Effector memory CD8-positive, alpha-beta T cell (primary cell): ENCODE data around the gene EFCC1.
"Not testable (repeated sequence)": the region's sequence is repeated elsewhere in the genome, so short reads cannot be mapped to it uniquely, and the experiment has no call there.

Experiments
- ATAC-seq: fragments of 150-1000 bp; cut with Tn5 transposase; replicated peaks from 2 replicates; pipeline ENCODE4 v1.10.0; 2021; ENCODE audit warnings: mild to moderate bottlenecking, moderate library complexity
- DNase-seq, 3 experiments: peaks; one replicate each; pipeline ENCODE4 v3.0.0; 2021
- H3K27ac Mint-ChIP-seq, 2 donors: one replicate each; pipeline ENCODE4 v1.8.0; 2022; ENCODE audit warnings: mild to moderate bottlenecking in 2 of 2, mixed read lengths in 2 of 2, moderate library complexity in 2 of 2
- H3K27me3 Mint-ChIP-seq, 2 donors: one replicate each; pipeline ENCODE4 v1.8.0; 2022; ENCODE audit warnings: mixed read lengths in 2 of 2
- H3K36me3 Mint-ChIP-seq: one replicate; pipeline ENCODE4 v1.8.0; 2022; ENCODE audit warnings: mild to moderate bottlenecking, moderate library complexity, mixed read lengths; ENCODE audit not compliant: insufficient read depth
- H3K4me1 Mint-ChIP-seq, 2 donors: one replicate each; pipeline ENCODE4 v1.8.0; 2022; ENCODE audit warnings: low read depth in 2 of 2, mixed read lengths in 2 of 2
- H3K4me3 Mint-ChIP-seq, 2 donors: one replicate each; pipeline ENCODE4 v1.8.0; 2022; ENCODE audit warnings: mild to moderate bottlenecking in 2 of 2, mixed read lengths in 2 of 2, moderate library complexity in 2 of 2
- H3K9me3 Mint-ChIP-seq, 2 donors: one replicate each; pipeline ENCODE4 v1.8.0; 2022; ENCODE audit warnings: mixed read lengths in 2 of 2

EFCC1 gene

GRCh38 chr3:129084501-129084900 is 83.4 kb downstream of the EFCC1 start:
- Mint-ChIP-seq H3K27me3 (no peaks in the 10 kb centered on the region), H3K4me3 (no peak overlapping the region)

GRCh38 chr3:129085165-129085715 is 84.1 kb downstream of the EFCC1 start:
- Mint-ChIP-seq H3K27me3 (no peaks in the 10 kb centered on the region), H3K9me3 (no peaks in the 10 kb centered on the region), H3K4me3 (no peak overlapping the region), H3K4me1 (peaks cover 0 to 4% of the 10 kb centered on the region in 2 donors), H3K36me3 (peaks cover 9% of the 10 kb centered on the region), H3K27ac (peak overlapping the region; percentile 35 to 79)
- DNase-seq (no peak), ATAC-seq (no peak)

More at GRCh38 chr3:129084501-129084900, 83.4 kb downstream of the EFCC1 start:
- H3K27ac Mint-ChIP-seq = no peak overlapping the region
- peaks cover 0 to 4% of the 10 kb centered on the region in 2 donors for H3K4me1 Mint-ChIP-seq
- DNase-seq (no peak), ATAC-seq (no peak)
- no peaks in the 10 kb centered on the region for H3K9me3 Mint-ChIP-seq
- peaks cover 9% of the 10 kb centered on the region for H3K36me3 Mint-ChIP-seq

GRCh38 chr3:129085818-129086217 is 84.7 kb downstream of the EFCC1 start:
- ATAC-seq (no peak), DNase-seq (no peak)
- peak overlapping the region; percentile 62 to 79 for H3K27ac Mint-ChIP-seq
- H3K9me3 Mint-ChIP-seq = no peaks in the 10 kb centered on the region
- H3K4me3 Mint-ChIP-seq = no peak overlapping the region
- H3K4me1 Mint-ChIP-seq = peaks cover 0 to 4% of the 10 kb centered on the region in 2 donors
- H3K27me3 Mint-ChIP-seq = no peaks in the 10 kb centered on the region
- H3K36me3 Mint-ChIP-seq = peaks cover 9% of the 10 kb centered on the region

GRCh38 chr3:129087138-129087702 is 86.1 kb downstream of the EFCC1 start:
- Mint-ChIP-seq H3K9me3 (no peaks in the 10 kb centered on the region), H3K27me3 (no peaks in the 10 kb centered on the region), H3K4me1 (peaks cover 0 to 3% of the 10 kb centered on the region in 2 donors), H3K4me3 (no peak overlapping the region), H3K27ac (no peak overlapping the region), H3K36me3 (peaks cover 21% of the 10 kb centered on the region)
- DNase-seq = no peak
- no peak for ATAC-seq

GRCh38 chr3:129087904-129088303 is 86.8 kb downstream of the EFCC1 start:
- H3K27ac Mint-ChIP-seq, H3K4me3 Mint-ChIP-seq, DNase-seq, H3K4me1 Mint-ChIP-seq, H3K9me3 Mint-ChIP-seq, H3K27me3 Mint-ChIP-seq: not testable (repeated sequence)
- H3K36me3 Mint-ChIP-seq = peaks cover 27% of the 10 kb centered on the region
- ATAC-seq = peak; percentile 55

- not testable (repeated sequence) for H3K9me3 Mint-ChIP-seq, H3K4me1 Mint-ChIP-seq, H3K27me3 Mint-ChIP-seq, H3K4me3 Mint-ChIP-seq, H3K27ac Mint-ChIP-seq, ATAC-seq, DNase-seq
- H3K36me3 Mint-ChIP-seq = peaks cover 31% of the 10 kb centered on the region
Measured at GRCh38 chr3:129088312-129088711, 87.2 kb downstream of the EFCC1 start.
